ENCODE results near the gene GABBR1.

- TF ChIP-seq CTCF (IDR thresholded peaks at IDR 0.05; ENCODE audit: low read depth, low read length) (no peak), EZH2phosphoT487 (IDR thresholded peaks at IDR 0.05; ENCODE audit: low read depth) (no peak)
Observed at GRCh38 chr6:29633534-29633905, 537 bp upstream of the GABBR1 start.
